IMR-90 (cell line): ENCODE data around the gene CDKN2B-AS1.
"Not testable (repeated sequence)": the region's sequence is repeated elsewhere in the genome, so short reads cannot be mapped to it uniquely, and the experiment has no call there.

Source experiments
- CEBPB ChIP-seq: IDR thresholded peaks from 2 replicates; pipeline ENCODE4 v1.6.1; 2012; ENCODE audit warnings: low read depth, low read length, improper control_type of control experiment
- CTCF ChIP-seq: conservative IDR thresholded peaks from 2 replicates; pipeline ENCODE4 v1.5.1; 2012; ENCODE audit warnings: mild to moderate bottlenecking, low read depth, low read length, improper control_type of control experiment
- ELK1 ChIP-seq: fragments of 150-350 bp; IDR thresholded peaks from 2 replicates; pipeline ENCODE4 v1.6.1; 2016; ENCODE audit warnings: low read depth, mild to moderate bottlenecking, low read length, moderate library complexity, borderline replicate concordance
- FOS ChIP-seq: fragments of 150-350 bp; IDR thresholded peaks from 2 replicates; pipeline ENCODE4 v1.6.1; 2016; ENCODE audit warnings: low read depth, low read length
- MAFK ChIP-seq: IDR thresholded peaks from 2 replicates; pipeline ENCODE4 v1.6.1; 2012; ENCODE audit warnings: low read depth, low read length, improper control_type of control experiment
- POLR2A ChIP-seq: IDR thresholded peaks from 2 replicates; pipeline ENCODE4 v1.6.1; 2012; ENCODE audit warnings: mild to moderate bottlenecking, low read depth, low read length
- RAD21 ChIP-seq: IDR thresholded peaks from 2 replicates; pipeline ENCODE4 v1.6.1; 2012; ENCODE audit warnings: low read length, improper control_type of control experiment
- RFX5 ChIP-seq: IDR thresholded peaks from 2 replicates; pipeline ENCODE4 v1.8.0; 2012; ENCODE audit warnings: low read depth, mild to moderate bottlenecking, low read length, moderate library complexity
- SMC3 ChIP-seq: fragments of 150-350 bp; IDR thresholded peaks from 2 replicates; pipeline ENCODE4 v1.6.1; 2016; ENCODE audit warnings: low read depth, mild to moderate bottlenecking, antibody characterized with exemption, low read length, moderate library complexity

DNA sequence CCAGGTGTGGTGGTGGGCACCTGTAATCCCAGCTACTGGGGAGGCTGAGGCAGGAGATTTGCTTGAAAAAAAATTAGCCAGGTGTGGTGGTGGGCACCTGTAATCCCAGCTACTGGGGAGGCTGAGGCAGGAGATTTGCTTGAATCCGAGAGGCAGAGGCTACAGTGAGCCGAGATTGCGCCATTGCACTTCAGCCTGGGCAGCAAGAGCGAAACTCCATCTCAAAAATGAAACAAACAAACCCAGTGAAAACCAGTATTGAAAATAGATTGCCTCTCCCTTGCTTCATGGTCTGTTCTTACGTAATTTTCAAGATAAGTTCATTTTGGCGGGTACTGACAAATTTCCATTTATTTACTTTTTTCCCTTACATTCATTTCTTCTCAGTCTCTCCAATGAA, 63.4 kb downstream of the CDKN2B-AS1 start:
- TF ChIP-seq RFX5, POLR2A, CTCF, MAFK, RAD21, ELK1, FOS, SMC3: not testable (repeated sequence)
- 0 out of 2 replicates have a peak, but pooled peaks have one; percentile 11 for TF ChIP-seq CEBPB
